ENCODE data around the gene ELMO1. TPM values are rescaled to one million over a fixed set of nuclear protein-coding genes. Genes with fewer than 3 reads are reported as not detected.

ELMO1 gene
- total and polyA plus RNA-seq, 4 donors = 10.1 to 183 (median 34.4) TPM

- WGBS, 2 donors = 76 to 90% methylated on average over 4 of the region's 4 CpGs
- DNase-seq (no peak), ATAC-seq (ENCODE audit: insufficient read depth, low FRiP score) (no peak)
- Histone ChIP-seq H3K27me3 (ENCODE audit: control insufficient read depth in 3 of 3, insufficient read depth in 3 of 3, low read length in 2 of 3) (no peaks in the 10 kb centered on the region), H3K27ac (ENCODE audit: low read depth in 1 of 2, low read length in 1 of 2) (no peak overlapping the region), H3K36me3 (ENCODE audit: control insufficient read depth in 4 of 4, insufficient read depth in 4 of 4, low read length in 4 of 4) (peaks cover 0 to 14% (median 3%) of the 10 kb centered on the region in 4 donors), H3K9me3 (ENCODE audit: control insufficient read depth in 4 of 4, insufficient read depth in 3 of 4, low read length in 3 of 4) (no peaks in the 10 kb centered on the region), H3K4me1 (ENCODE audit: control insufficient read depth in 5 of 5, insufficient read depth in 5 of 5, low read length in 5 of 5) (no peaks in the 10 kb centered on the region), H3K9ac (ENCODE audit: insufficient read depth in 1 of 2, low read length in 2 of 2) (no peak overlapping the region), H3K4me3 (no peak overlapping the region)
- no peak for TF ChIP-seq CTCF (IDR thresholded peaks at IDR 0.05; ENCODE audit: control extremely low read depth, extremely low read depth)
Observed at GRCh38 chr7:37129035-37129425, 319.6 kb downstream of the ELMO1 start.

GRCh38 chr7:37128327-37129034, 320.2 kb downstream of the ELMO1 start:
- H3K27me3 ChIP-seq (ENCODE audit: control insufficient read depth in 3 of 3, insufficient read depth in 3 of 3, low read length in 2 of 3) = no peaks in the 10 kb centered on the region
- DNase-seq (no peak), ATAC-seq (ENCODE audit: insufficient read depth, low FRiP score) (no peak)
- no peak overlapping the region for H3K9ac ChIP-seq (ENCODE audit: insufficient read depth in 1 of 2, low read length in 2 of 2)
- 73 to 82% methylated on average over 4 of the region's 4 CpGs for WGBS, 2 donors
- H3K27ac ChIP-seq (ENCODE audit: low read depth in 1 of 2, low read length in 1 of 2) = no peak overlapping the region
- no peak overlapping the region for H3K4me3 ChIP-seq
- no peaks in the 10 kb centered on the region for H3K4me1 ChIP-seq (ENCODE audit: control insufficient read depth in 5 of 5, insufficient read depth in 5 of 5, low read length in 5 of 5)
- H3K36me3 ChIP-seq (ENCODE audit: control insufficient read depth in 4 of 4, insufficient read depth in 4 of 4, low read length in 4 of 4) = peaks cover 0 to 14% (median 3%) of the 10 kb centered on the region in 4 donors
- TF ChIP-seq CTCF (IDR thresholded peaks at IDR 0.05; ENCODE audit: control extremely low read depth, extremely low read depth) = no peak
- H3K9me3 ChIP-seq (ENCODE audit: control insufficient read depth in 4 of 4, insufficient read depth in 3 of 4, low read length in 3 of 4) = no peaks in the 10 kb centered on the region

GRCh38 chr7:37119296-37119860, 329.3 kb downstream of the ELMO1 start:
- Histone ChIP-seq H3K27ac (ENCODE audit: low read depth in 1 of 2, low read length in 1 of 2) (no peak overlapping the region), H3K9me3 (ENCODE audit: control insufficient read depth in 4 of 4, insufficient read depth in 3 of 4, low read length in 3 of 4) (no peaks in the 10 kb centered on the region), H3K27me3 (ENCODE audit: control insufficient read depth in 3 of 3, insufficient read depth in 3 of 3, low read length in 2 of 3) (no peaks in the 10 kb centered on the region), H3K36me3 (ENCODE audit: control insufficient read depth in 4 of 4, insufficient read depth in 4 of 4, low read length in 4 of 4) (no peaks in the 10 kb centered on the region), H3K4me3 (no peak overlapping the region), H3K9ac (ENCODE audit: insufficient read depth in 1 of 2, low read length in 2 of 2) (no peak overlapping the region), H3K4me1 (ENCODE audit: control insufficient read depth in 5 of 5, insufficient read depth in 5 of 5, low read length in 5 of 5) (peaks cover 0 to 2% (median 0%) of the 10 kb centered on the region in 5 donors)
- 80 to 89% methylated on average over 2 of the region's 2 CpGs for WGBS, 2 donors
- ATAC-seq (ENCODE audit: insufficient read depth, low FRiP score) (no peak), DNase-seq (peak in 2 of 3 donors; percentile 31 to 34)
- TF ChIP-seq CTCF (IDR thresholded peaks at IDR 0.05; ENCODE audit: control extremely low read depth, extremely low read depth) = no peak

Measured in lung (tissue), 12 donors.